HCT116 (cell line): ENCODE results near the gene SLC35E4. TPM values are rescaled to one million over a fixed set of nuclear protein-coding genes. Genes with fewer than 3 reads are reported as not detected.
A peak's percentile ranks its signal among the peaks of the same experiment; 100 is the strongest.

Source experiments
- ATAC-seq: fragments of 200-7000 bp; cut with Tn5 transposase; 2 replicates; pipeline ENCODE4 v1.9.1; 2020; ENCODE audit warnings: mild to moderate bottlenecking, moderate library complexity
- BruUV-seq: library from RNA; stranded (reverse); fragments of 400-500 nt; replicated peaks from 2 replicates; lab custom pipeline; 2021; lab: Mats Ljungman, UMichigan
- CTCF ChIA-PET: fragments of 300-600 bp; sonication (Branson Sonifier 250); formaldehyde crosslinking; loops from one replicate; lab custom pipeline; 2021; ENCODE audit warnings: antibody characterized with exemption; lab: Charles Lee
- POLR2A ChIA-PET: fragments of 300-600, 350-600 bp; sonication (Branson Sonifier 250); formaldehyde crosslinking; loops from one replicate; lab custom pipeline; 2021; ENCODE audit warnings: antibody characterized with exemption; lab: Charles Lee
- RAD21 ChIA-PET, 2 experiments: fragments of 300-600 bp; sonication (Branson Sonifier 250); formaldehyde crosslinking; loops; one replicate each; lab custom pipeline; 2023; ENCODE audit warnings: low total read pairs in 2 of 2; ENCODE audit not compliant: uncharacterized antibody in 2 of 2, unreplicated experiment in 2 of 2, low non-redundant PET in 1 of 2; lab: Charles Lee
- DNase-seq: peaks from one replicate; pipeline ENCODE4 v3.0.0-alpha.2; 2010; ENCODE audit warnings: low read depth, low spot score
- H2AFZ ChIP-seq: fragments of 200-600 bp; shearing (Covaris generic), sonication (generic); 2 replicates; pipeline ENCODE4 v1.6.1; 2017; ENCODE audit warnings: low read depth, mixed run types, mixed read lengths, antibody characterized with exemption, low read length; ENCODE audit not compliant: poor library complexity, severe bottlenecking
- H3K27ac ChIP-seq: 2 replicates; pipeline ENCODE4 v1.5.1; 2012; ENCODE audit warnings: low read depth, low read length
- H3K27me3 ChIP-seq: fragments of 200-600 bp; sonication (generic); 2 replicates; pipeline ENCODE4 v1.6.1; 2016; ENCODE audit warnings: mixed run types, low read length, mixed read lengths; ENCODE audit not compliant: insufficient read depth
- H3K36me3 ChIP-seq, 2 experiments: fragments of 200-500 bp in 1 of 2; fragments of 200-600 bp in 1 of 2; sonication (Bioruptor generic) in 1 of 2; sonication (generic) in 1 of 2; 2 replicates each; pipeline versions ENCODE4 v1.5.1 to v1.6.1; 2014 to 2016; ENCODE audit warnings: low read length in 2 of 2, inconsistent platforms in 1 of 2, mixed read lengths in 1 of 2, mixed run types in 1 of 2; ENCODE audit not compliant: insufficient read depth in 2 of 2, control insufficient read depth in 1 of 2
- H3K4me1 ChIP-seq, 2 experiments: fragments of 200-600 bp in 1 of 2; sonication (generic) in 1 of 2; 2 replicates each; pipeline versions ENCODE4 v1.5.1 to v1.6.1; 2012 to 2017; ENCODE audit warnings: low read length in 2 of 2, inconsistent platforms in 1 of 2, mild to moderate bottlenecking in 1 of 2, mixed read lengths in 1 of 2, mixed run types in 1 of 2, moderate library complexity in 1 of 2; ENCODE audit not compliant: insufficient read depth in 2 of 2, control insufficient read depth in 1 of 2
- H3K4me2 ChIP-seq: fragments of 200-600 bp; sonication (generic); 2 replicates; pipeline ENCODE4 v1.6.1; 2017; ENCODE audit warnings: mixed run types, low read length, mixed read lengths
- H3K4me3 ChIP-seq, 2 experiments: fragments of 200-600 bp in 1 of 2; sonication (generic) in 1 of 2; replicated peaks in 1 of 2; 2 replicates each; pipeline ENCODE4 v1.5.1; 2011 to 2016; ENCODE audit warnings: low read length in 2 of 2, control low read depth in 1 of 2, low read depth in 1 of 2, mild to moderate bottlenecking in 1 of 2, mixed read lengths in 1 of 2, mixed run types in 1 of 2
- H3K79me2 ChIP-seq: fragments of 200-600 bp; sonication (generic); 2 replicates; pipeline ENCODE4 v1.6.1; 2017; ENCODE audit warnings: mild to moderate bottlenecking, mixed run types, low read length, moderate library complexity, mixed read lengths; ENCODE audit not compliant: insufficient read depth
- H3K9ac ChIP-seq: fragments of 200-600 bp; sonication (generic); 2 replicates; pipeline ENCODE4 v1.6.1; 2016; ENCODE audit warnings: low read length, mixed read lengths
- H3K9me2 ChIP-seq: fragments of 200-600 bp; sonication (generic), shearing (Covaris generic); 2 replicates; pipeline ENCODE4 v1.6.1; 2017; ENCODE audit warnings: mixed run types, mild to moderate bottlenecking, moderate library complexity; ENCODE audit not compliant: insufficient read depth
- H3K9me3 ChIP-seq, 2 experiments: fragments of 200-500 bp in 1 of 2; fragments of 200-600 bp in 1 of 2; sonication (Bioruptor generic) in 1 of 2; sonication (generic) in 1 of 2; 2 replicates each; pipeline ENCODE4 v1.6.1; 2014 to 2017; ENCODE audit warnings: low read length in 2 of 2, mixed read lengths in 2 of 2, inconsistent platforms in 1 of 2, low read depth in 1 of 2, mild to moderate bottlenecking in 1 of 2, mixed run types in 1 of 2, moderate library complexity in 1 of 2; ENCODE audit not compliant: control insufficient read depth in 1 of 2, insufficient read depth in 1 of 2
- H4K20me1 ChIP-seq: fragments of 200-600 bp; sonication (generic), shearing (Covaris generic); 2 replicates; pipeline ENCODE4 v1.6.1; 2017; ENCODE audit warnings: mixed run types, mild to moderate bottlenecking, moderate library complexity; ENCODE audit not compliant: insufficient read depth
- POLR2AphosphoS5 ChIP-seq: IDR thresholded peaks from 2 replicates; pipeline ENCODE4 v1.6.1; 2011; ENCODE audit warnings: mild to moderate bottlenecking, low read depth, low read length, moderate library complexity
- SP1 ChIP-seq: IDR thresholded peaks from 2 replicates; pipeline ENCODE4 v1.6.1; 2012; ENCODE audit warnings: low read depth
- intact Hi-C: fragments of 100-400 bp; cut with micrococcal nuclease; formaldehyde crosslinking; loops from 2 replicates; pipeline ENCODE4 v1.10.0; 2022
- total RNA-seq: library from RNA; stranded (reverse); gene quantifications from one replicate; pipeline ENCODE4 v1.2.1, GENCODE V29; 2021; ENCODE audit not compliant: unreplicated experiment
- TF ChIP-seq, protein P1 (sequence below): IDR thresholded peaks from 2 replicates; pipeline ENCODE4 v1.6.1; 2012
- TF ChIP-seq, protein P2 (sequence below), 3 experiments: fragments of 200-600 bp in 1 of 3; sonication (generic) in 1 of 3; IDR thresholded peaks in 2 of 3; conservative IDR thresholded peaks in 1 of 3; 2 replicates each; pipeline ENCODE4 v1.5.1; 2012 to 2017; ENCODE audit warnings: low read depth in 2 of 3, low read length in 2 of 3, antibody characterized with exemption in 1 of 3, borderline replicate concordance in 1 of 3, control low read depth in 1 of 3, mild to moderate bottlenecking in 1 of 3, mixed read lengths in 1 of 3, mixed run types in 1 of 3, moderate library complexity in 1 of 3; ENCODE audit not compliant: insufficient read depth in 1 of 3

SLC35E4 gene
- total RNA-seq, 1 experiment from 2014 or later = 6.2 TPM

- ChIA-PET POLR2A (interaction anchor here (0.6 to 1.1 kb wide), 2 partner anchors 11 to 18 kb away, joined by 3 to 5 read pairs; no protein-coding TSS in a partner anchor), CTCF (interaction anchor here (0.6 to 2.3 kb wide), 12 partner anchors 8 to 1075 kb away, joined by 3 to 10 read pairs (median 4); no protein-coding TSS in a partner anchor), RAD21 (interaction anchor here (0.6 to 1.3 kb wide), 4 partner anchors 149 to 336 kb away, joined by 5 to 9 read pairs (median 6); no protein-coding TSS in a partner anchor)
- Histone ChIP-seq H3K27ac (peak within 1 kb of the TSS; percentile 13; the same call in 1 of the 2 replicates), H3K27me3 (no peaks in the 10 kb centered on the region), H3K9ac (peak within 1 kb of the TSS; percentile 41), H4K20me1 (no peaks in the 10 kb centered on the region), H3K4me3 (peak within 1 kb of the TSS; percentile 51 to 68), H3K9me3 (no peaks in the 10 kb centered on the region), H3K4me1 (peaks cover 22 to 49% of the 10 kb centered on the region in 2 experiments), H3K9me2 (no peaks in the 10 kb centered on the region), H2AFZ (peak within 1 kb of the TSS; percentile 72), H3K36me3 (no peaks in the 10 kb centered on the region), H3K4me2 (peak within 1 kb of the TSS; percentile 98), H3K79me2 (no peaks in the 10 kb centered on the region)
- peak; percentile 59 for ATAC-seq
- TF ChIP-seq SP1 (no peak), POLR2AphosphoS5 (peak; percentile 14; the same call in 1 of the 2 replicates)
- TF ChIP-seq, protein P1, sequence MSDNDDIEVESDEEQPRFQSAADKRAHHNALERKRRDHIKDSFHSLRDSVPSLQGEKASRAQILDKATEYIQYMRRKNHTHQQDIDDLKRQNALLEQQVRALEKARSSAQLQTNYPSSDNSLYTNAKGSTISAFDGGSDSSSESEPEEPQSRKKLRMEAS = no peak
- TF ChIP-seq, protein P2, sequence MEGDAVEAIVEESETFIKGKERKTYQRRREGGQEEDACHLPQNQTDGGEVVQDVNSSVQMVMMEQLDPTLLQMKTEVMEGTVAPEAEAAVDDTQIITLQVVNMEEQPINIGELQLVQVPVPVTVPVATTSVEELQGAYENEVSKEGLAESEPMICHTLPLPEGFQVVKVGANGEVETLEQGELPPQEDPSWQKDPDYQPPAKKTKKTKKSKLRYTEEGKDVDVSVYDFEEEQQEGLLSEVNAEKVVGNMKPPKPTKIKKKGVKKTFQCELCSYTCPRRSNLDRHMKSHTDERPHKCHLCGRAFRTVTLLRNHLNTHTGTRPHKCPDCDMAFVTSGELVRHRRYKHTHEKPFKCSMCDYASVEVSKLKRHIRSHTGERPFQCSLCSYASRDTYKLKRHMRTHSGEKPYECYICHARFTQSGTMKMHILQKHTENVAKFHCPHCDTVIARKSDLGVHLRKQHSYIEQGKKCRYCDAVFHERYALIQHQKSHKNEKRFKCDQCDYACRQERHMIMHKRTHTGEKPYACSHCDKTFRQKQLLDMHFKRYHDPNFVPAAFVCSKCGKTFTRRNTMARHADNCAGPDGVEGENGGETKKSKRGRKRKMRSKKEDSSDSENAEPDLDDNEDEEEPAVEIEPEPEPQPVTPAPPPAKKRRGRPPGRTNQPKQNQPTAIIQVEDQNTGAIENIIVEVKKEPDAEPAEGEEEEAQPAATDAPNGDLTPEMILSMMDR (IDR thresholded peaks at IDR 0.05 in 2 of 3, conservative IDR thresholded peaks at IDR 0.05 in 1 of 3; ENCODE audit: borderline replicate concordance in 1 of 3, insufficient read depth in 1 of 3, low read depth in 2 of 3, low read length in 2 of 3) = 0 out of 6 replicates have a peak, but pooled peaks of 1 of the 3 experiments have one; percentile 1
- intact Hi-C loops = loop anchor here (10.0 kb wide), 1 partner anchor 148 kb away; no protein-coding TSS in a partner anchor
- no peak for DNase-seq
- no TSS peak for BruUV-seq
These were observed 28.9 kb upstream of the SLC35E4 start, which contains the start of gene TCN2 for GRCh38 chr22:30606455-30607299. TCN2 (plus strand) TSS chr22:30607174; CDS start chr22:30607332, 158 bp downstream.
